T-helper 9 cell (primary cell): ENCODE data around the gene COX6B1.
A peak's percentile ranks its signal among the peaks of the same experiment; 100 is the strongest.
"Not testable (repeated sequence)": the region's sequence is repeated elsewhere in the genome, so short reads cannot be mapped to it uniquely, and the experiment has no call there.

Experiments
- DNase-seq: peaks from one replicate; pipeline ENCODE4 v3.0.0-alpha.2; 2020

COX6B1 gene

GRCh38 chr19:35636651-35637050 is 11.5 kb upstream of the COX6B1 start:
- no peak for DNase-seq

DNA sequence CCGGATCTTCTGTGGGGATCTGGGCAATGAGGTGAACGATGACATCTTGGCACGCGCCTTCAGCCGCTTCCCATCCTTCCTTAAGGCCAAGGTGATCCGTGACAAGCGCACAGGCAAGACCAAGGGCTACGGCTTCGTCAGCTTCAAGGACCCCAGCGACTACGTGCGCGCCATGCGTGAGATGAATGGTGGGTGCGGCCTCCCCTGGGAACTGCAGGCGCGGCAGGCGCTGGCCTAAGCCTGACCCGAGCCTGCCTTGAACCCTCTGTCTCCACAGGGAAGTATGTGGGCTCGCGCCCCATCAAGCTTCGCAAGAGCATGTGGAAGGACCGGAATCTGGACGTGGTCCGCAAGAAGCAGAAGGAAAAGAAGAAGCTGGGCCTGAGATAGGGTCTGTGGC is 11.0 kb upstream of the COX6B1 start:
- DNase-seq: no peak

GRCh38 chr19:35639321-35639639 is 8.8 kb upstream of the COX6B1 start:
- DNase-seq: no peak

DNA sequence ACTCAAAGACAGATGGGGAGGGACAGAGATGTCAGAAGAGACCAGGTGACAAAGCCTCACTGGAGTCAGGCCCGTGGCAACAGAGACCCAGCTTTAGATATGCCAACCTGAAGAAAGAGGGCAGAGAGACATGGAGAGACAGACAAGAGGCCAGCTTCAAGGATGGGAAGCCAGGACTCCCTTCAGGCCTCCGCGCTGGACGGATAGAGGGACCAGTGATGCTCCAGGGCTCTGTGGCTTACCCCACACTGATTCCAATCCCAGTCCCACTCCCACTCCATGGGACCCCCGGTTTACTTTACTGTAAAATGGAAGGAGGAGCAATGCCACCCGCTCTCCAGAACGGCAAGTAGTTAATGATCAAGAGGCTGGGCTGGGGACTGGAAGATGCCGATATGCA is 8.3 kb upstream of the COX6B1 start:
- DNase-seq: no peak

DNA sequence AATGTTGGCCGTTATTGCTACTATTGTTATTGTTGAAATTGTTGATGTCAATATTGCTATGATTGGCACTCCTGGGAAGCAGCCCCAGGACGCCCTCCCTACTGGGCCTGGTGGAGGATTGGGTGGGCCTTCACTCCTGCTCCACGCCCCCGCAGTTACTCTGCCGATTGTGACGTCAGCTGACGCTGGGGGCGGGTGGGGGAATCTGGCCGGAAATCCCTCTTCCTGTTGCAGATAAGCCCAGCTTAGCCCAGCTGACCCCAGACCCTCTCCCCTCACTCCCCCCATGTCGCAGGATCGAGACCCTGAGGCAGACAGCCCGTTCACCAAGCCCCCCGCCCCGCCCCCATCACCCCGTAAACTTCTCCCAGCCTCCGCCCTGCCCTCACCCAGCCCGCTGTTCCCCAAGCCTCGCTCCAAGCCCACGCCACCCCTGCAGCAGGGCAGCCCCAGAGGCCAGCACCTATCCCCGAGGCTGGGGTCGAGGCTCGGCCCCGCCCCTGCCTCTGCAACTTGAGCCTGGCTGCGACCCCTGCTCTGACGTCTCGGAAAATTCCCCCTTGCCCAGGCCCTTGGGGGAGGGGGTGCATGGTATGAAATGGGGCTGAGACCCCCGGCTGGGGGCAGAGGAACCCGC is 6.5 kb upstream of the COX6B1 start, which contains the start of gene ETV2:
Gene ETV2, plus strand, starts transcription at position 231 of the 637 bp plus-strand sequence. CDS start 716 bp downstream, outside the sequence.
- DNase-seq: peak; percentile 21

- DNase-seq: no peak
Observed at GRCh38 chr19:35642312-35642711, 5.8 kb upstream of the COX6B1 start.

DNA sequence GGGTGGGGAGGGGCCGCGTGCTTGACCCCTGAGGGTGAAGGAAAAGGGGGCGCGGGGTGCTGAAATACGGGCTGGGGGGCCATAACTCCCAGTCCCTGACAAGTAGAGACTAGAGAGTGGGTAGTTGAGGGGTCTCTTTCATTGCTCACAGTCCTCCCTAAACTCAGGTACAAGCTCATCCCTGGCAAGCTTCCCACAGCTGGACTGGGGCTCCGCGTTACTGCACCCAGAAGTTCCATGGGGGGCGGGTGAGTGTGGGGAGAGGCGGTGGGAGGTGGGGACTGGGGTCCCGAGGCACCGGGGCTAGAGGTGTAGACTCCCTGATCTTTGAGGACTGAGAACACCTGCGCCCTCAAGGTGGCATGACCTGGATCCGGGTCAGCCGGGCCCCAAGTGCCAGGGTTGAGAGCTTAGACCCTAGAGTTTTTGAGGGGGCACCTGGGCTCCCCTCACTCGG is 5.3 kb upstream of the COX6B1 start:
- no peak for DNase-seq

GRCh38 chr19:35643255-35644205 is 4.6 kb upstream of the COX6B1 start:
- DNase-seq: peak; percentile 72

- DNase-seq: peak; percentile 90
Observed at GRCh38 chr19:35644206-35644986, 3.7 kb upstream of the COX6B1 start.

- DNase-seq: peak; percentile 62
Observed at GRCh38 chr19:35644987-35645679, 3.0 kb upstream of the COX6B1 start.

DNA sequence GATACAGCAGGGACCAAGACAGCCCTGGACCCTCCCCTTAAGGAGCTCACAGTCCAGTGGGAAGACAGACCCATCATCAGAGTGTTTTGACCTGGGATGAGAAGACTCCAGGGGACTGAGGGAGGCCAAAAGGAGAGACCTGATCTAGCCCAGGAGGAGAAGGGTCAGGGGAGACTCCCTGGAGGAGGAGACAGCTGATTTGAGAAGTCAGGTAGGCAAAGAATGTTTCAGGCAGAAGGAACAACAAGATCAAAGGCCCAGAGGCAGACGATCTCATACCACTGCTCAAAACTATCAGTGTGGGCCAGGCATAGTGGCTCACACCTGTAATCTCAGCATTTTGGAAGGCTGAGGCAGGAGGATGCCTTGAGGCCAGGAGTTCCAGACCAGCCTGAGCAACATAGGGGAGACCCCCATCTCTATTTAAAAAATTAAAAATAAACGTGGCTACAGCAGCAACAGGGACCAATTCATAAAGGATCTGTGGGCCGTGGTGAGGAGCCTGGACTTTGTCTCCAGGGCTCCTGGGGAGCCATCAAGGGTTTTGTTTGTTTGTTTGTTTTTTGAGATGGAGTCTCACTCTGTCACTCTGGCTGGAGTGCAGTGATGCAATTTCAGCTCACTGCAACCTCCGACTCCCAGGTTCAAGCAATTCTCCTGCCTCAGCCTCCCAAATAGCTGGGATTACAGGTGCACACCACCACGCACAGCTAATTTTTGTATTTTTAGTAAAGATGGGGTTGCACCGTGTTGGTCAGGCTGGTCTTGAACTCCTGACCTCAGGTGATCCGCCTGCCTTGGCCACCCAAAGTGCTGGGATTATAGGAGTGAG is 2.2 kb upstream of the COX6B1 start:
- DNase-seq: no peak

DNA sequence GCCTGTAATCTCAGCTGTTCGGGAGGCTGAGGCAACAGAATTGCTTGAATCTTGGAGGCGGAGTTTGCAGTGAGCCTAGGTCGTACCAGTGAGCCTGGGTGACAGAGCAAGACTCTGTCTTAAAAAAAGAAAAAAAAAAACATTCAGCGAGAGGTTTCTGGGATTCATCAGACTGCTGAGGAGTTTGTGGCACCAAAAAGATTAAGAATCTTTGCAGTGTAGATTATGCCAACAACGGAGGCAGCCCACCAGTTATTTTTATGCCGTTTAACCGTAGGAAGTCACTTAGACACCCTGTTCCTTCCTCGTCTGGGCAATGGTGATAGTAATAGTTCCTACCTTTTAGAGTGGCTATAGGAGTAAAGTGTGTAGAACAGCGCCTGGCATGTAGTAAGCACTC is 2.5 kb downstream of the COX6B1 start:
- DNase-seq: no peak

GRCh38 chr19:35654828-35655227 is 6.7 kb downstream of the COX6B1 start:
- not testable (repeated sequence) for DNase-seq

GRCh38 chr19:35655600-35655999 is 7.5 kb downstream of the COX6B1 start:
- no peak for DNase-seq

GRCh38 chr19:35656700-35657099 is 8.6 kb downstream of the COX6B1 start:
- no peak for DNase-seq

DNA sequence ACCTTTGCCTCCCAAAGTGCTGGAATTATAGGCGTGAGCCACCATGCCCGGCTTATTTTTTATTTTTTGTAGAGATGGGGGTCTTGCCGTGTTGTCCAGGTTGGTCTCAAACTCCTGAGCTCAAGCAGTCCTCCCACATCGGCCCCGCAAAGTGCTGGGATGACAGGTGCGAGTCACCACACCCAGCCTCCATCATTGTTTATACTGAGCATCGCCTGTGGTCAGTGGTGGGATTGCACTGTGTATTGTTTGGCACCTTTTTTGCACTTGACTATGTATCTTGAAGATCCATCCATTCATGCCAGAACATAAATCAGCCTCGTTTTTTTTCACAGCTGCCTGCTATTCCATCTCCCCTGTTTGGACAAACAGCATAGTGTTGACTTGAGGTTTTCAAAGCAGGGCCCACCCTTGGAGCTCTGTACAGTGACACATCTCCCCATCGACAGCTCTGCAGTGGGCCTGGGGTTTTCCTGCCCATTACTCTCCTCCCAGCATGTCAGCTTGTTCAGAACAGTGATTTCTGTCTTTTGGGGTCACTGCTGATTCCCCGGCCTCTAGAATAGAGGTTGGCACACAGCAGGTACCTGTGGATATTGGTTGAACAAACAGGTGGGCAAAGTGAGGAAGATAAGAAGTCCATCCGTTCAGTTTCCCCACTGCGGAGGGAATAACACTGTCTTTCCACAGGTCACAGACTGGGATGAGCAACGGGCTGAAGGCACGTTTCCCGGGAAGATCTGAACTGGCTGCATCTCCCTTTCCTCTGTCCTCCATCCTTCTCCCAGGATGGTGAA is 10.0 kb downstream of the COX6B1 start:
- no peak for DNase-seq

- DNase-seq: no peak
Observed at GRCh38 chr19:35661995-35662340, 13.8 kb downstream of the COX6B1 start.

DNA sequence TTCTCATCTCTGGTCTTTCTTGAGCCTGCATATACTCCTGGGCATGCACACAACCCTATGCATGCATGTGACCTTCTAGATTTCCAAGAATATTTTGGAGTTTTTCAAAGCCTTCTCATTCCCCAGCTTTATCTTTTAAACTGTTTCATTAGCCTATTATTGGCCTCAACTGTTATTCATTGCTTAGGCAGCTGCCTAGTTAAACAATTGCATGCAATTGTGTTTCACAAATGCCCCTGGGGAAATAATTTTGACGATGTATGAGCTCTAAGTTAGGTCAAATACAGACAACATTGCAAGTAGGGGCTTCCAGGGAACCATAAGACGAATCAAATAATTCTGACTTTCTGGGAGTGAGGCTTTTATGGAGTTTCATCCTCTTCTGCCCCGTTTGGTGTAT is 15.9 kb downstream of the COX6B1 start:
- no peak for DNase-seq

- no peak for DNase-seq
Observed at GRCh38 chr19:35665157-35665556, 17.0 kb downstream of the COX6B1 start.

GRCh38 chr19:35665604-35666003 is 17.5 kb downstream of the COX6B1 start:
- DNase-seq: no peak
